ENCODE measurements around the gene TNFRSF1A.

DNA sequence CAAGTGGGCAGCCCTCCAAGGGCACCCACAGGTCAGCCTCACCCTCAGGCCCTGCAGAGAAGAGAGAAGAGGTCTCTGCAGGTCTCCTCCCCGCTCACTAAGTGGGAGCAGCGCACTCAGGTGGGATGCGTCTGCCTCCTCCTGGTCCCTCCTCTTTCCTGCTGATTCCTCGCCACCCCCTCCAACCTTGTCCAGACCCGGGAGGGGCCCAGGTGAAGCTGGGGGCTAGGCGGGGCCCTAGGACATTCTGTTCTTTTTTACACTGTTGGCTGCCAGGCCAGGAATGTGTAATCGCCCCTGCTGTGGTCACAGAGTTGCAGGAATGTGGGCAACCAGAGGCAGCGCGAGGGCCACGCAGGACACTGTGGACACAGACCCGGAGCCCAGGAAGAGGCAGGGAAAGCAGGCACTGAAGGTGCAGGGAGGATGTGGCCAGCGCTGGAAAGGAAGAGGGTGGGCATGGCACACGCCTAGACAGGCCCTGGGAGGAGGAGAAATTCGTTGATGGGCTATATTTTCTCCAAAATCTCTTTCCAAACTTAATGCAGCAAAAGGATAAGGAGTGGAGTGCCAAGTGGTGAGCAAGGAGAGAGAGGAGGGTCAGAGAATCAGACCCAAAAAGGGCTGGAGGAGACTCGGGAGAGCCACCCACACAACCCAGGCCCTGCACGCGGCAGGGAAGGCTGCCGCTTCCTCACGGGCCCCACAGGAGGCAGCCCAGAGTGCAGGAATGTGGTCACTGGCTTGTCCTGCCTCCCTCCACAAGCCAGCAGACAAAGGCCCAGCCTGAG is 34.4 kb upstream of the TNFRSF1A start:
- TF ChIP-seq, protein P1, sequence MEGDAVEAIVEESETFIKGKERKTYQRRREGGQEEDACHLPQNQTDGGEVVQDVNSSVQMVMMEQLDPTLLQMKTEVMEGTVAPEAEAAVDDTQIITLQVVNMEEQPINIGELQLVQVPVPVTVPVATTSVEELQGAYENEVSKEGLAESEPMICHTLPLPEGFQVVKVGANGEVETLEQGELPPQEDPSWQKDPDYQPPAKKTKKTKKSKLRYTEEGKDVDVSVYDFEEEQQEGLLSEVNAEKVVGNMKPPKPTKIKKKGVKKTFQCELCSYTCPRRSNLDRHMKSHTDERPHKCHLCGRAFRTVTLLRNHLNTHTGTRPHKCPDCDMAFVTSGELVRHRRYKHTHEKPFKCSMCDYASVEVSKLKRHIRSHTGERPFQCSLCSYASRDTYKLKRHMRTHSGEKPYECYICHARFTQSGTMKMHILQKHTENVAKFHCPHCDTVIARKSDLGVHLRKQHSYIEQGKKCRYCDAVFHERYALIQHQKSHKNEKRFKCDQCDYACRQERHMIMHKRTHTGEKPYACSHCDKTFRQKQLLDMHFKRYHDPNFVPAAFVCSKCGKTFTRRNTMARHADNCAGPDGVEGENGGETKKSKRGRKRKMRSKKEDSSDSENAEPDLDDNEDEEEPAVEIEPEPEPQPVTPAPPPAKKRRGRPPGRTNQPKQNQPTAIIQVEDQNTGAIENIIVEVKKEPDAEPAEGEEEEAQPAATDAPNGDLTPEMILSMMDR (IDR thresholded peaks at IDR 0.05): peak in 1 of 3 experiments; percentile 9
- TF ChIP-seq POLR2A (IDR thresholded peaks at IDR 0.05) (peak in 1 of 2 donors; percentile 15), POLR2AphosphoS5 (IDR thresholded peaks at IDR 0.05; ENCODE audit: insufficient read depth in 1 of 2, low read depth in 1 of 2) (peak in 1 of 2 donors; percentile 77)
